Tibial nerve (tissue), 4 donors: ENCODE data around the gene LPCAT3. TPM values are rescaled to one million over a fixed set of nuclear protein-coding genes. Genes with fewer than 3 reads are reported as not detected.

ENCODE experiments used
- DNase-seq, 2 donors: peaks; one replicate each; pipeline ENCODE4 v3.0.0-alpha.2; 2019; ENCODE audit warnings: low spot score in 2 of 2
- H3K27ac ChIP-seq, 4 donors: fragments of 200-600 bp; sonication (generic) in 3 of 4; one replicate each; pipeline ENCODE4 v1.5.1; 2017 to 2019; ENCODE audit warnings: mild to moderate bottlenecking in 1 of 4
- H3K27me3 ChIP-seq, 2 donors: fragments of 200-600 bp; sonication (generic) in 1 of 2; one replicate each; pipeline versions ENCODE4 v1.5.1 to v1.6.0; 2017 to 2019
- H3K36me3 ChIP-seq, 3 donors: fragments of 200-600 bp; sonication (generic); one replicate each; pipeline ENCODE4 v1.5.1; 2018 to 2019
- H3K4me1 ChIP-seq, 4 donors: fragments of 200-600 bp; sonication (generic) in 3 of 4; one replicate each; pipeline ENCODE4 v1.5.1; 2017 to 2019
- H3K4me3 ChIP-seq, 4 donors: fragments of 200-600 bp; sonication (generic) in 3 of 4; one replicate each; pipeline ENCODE4 v1.5.1; 2017 to 2019; ENCODE audit warnings: mild to moderate bottlenecking in 1 of 4, moderate library complexity in 1 of 4
- H3K9me3 ChIP-seq, 4 donors: fragments of 200-600 bp; sonication (generic) in 3 of 4; one replicate each; pipeline ENCODE4 v1.5.1; 2017 to 2019
- EP300 ChIP-seq, 2 donors: sonication (generic); formaldehyde crosslinking; IDR thresholded peaks; one replicate each; pipeline ENCODE4 v1.6.1; 2017; ENCODE audit warnings: antibody characterized with exemption in 2 of 2, mild to moderate bottlenecking in 1 of 2
- POLR2A ChIP-seq, 2 donors: fragments of 450-650 bp; IDR thresholded peaks; one replicate each; pipeline ENCODE4 v1.6.1; 2017; ENCODE audit warnings: antibody characterized with exemption in 2 of 2, mild to moderate bottlenecking in 2 of 2, moderate library complexity in 2 of 2
- WGBS, 2 donors: methylation state at CpG; one replicate each; pipeline ENCODE4 v1.1.5; 2018; 5-methylcytosine and 5-hydroxymethylcytosine counted together
- total RNA-seq, 4 donors: library from RNA; depleted of rRNA; stranded (reverse); fragments of >200 nt; gene quantifications; one replicate each; pipeline ENCODE4 v1.1.0, GENCODE V29; 2016
- TF ChIP-seq, protein P1 (sequence below), 5 experiments: fragments of 200-600 bp in 3 of 5; fragments of 450-650 bp in 2 of 5; sonication (generic) in 3 of 5; IDR thresholded peaks; one replicate each; pipeline ENCODE4 v1.5.1; 2016 to 2019; ENCODE audit warnings: antibody characterized with exemption in 5 of 5, mild to moderate bottlenecking in 3 of 5, moderate library complexity in 2 of 5

LPCAT3 gene
- total RNA-seq, 4 donors from 2014 or later = 19.7 to 29.7 (median 23.8) TPM

DNA sequence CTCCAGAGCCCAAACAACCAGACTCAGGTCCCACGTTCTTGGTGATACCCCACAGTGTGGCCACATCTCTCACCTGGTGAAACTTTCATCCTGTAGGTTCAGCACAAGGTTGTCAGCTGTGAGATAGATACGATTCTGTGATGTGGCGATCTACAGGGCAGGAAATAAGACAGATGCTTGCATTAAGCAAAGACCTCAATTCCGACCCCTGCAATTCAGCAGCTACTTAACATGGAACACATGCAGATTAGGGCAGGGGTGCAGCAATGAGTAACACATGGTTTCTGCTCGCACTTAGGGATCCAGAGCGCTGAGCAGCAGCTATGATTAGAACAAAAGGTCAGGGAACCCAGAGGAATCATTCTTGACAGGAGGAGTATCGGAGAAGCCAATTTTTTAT, 51.9 kb downstream of the LPCAT3 start:
- WGBS, 2 donors = 77 to 85% methylated on average over 7 of the region's 7 CpGs
- peaks cover 0 to 43% (median 28%) of the 10 kb centered on the region in 3 donors for H3K36me3 ChIP-seq
- H3K27ac ChIP-seq = no peak overlapping the region
- TF ChIP-seq EP300 (IDR thresholded peaks at IDR 0.05) (no peak), POLR2A (IDR thresholded peaks at IDR 0.05) (no peak)
- TF ChIP-seq, protein P1, sequence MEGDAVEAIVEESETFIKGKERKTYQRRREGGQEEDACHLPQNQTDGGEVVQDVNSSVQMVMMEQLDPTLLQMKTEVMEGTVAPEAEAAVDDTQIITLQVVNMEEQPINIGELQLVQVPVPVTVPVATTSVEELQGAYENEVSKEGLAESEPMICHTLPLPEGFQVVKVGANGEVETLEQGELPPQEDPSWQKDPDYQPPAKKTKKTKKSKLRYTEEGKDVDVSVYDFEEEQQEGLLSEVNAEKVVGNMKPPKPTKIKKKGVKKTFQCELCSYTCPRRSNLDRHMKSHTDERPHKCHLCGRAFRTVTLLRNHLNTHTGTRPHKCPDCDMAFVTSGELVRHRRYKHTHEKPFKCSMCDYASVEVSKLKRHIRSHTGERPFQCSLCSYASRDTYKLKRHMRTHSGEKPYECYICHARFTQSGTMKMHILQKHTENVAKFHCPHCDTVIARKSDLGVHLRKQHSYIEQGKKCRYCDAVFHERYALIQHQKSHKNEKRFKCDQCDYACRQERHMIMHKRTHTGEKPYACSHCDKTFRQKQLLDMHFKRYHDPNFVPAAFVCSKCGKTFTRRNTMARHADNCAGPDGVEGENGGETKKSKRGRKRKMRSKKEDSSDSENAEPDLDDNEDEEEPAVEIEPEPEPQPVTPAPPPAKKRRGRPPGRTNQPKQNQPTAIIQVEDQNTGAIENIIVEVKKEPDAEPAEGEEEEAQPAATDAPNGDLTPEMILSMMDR (IDR thresholded peaks at IDR 0.05) = no peak
- H3K27me3 ChIP-seq = no peaks in the 10 kb centered on the region
- DNase-seq = no peak
- H3K4me1 ChIP-seq = peaks cover 0 to 62% (median 33%) of the 10 kb centered on the region in 4 donors
- H3K4me3 ChIP-seq = no peak overlapping the region
- no peaks in the 10 kb centered on the region for H3K9me3 ChIP-seq

DNA sequence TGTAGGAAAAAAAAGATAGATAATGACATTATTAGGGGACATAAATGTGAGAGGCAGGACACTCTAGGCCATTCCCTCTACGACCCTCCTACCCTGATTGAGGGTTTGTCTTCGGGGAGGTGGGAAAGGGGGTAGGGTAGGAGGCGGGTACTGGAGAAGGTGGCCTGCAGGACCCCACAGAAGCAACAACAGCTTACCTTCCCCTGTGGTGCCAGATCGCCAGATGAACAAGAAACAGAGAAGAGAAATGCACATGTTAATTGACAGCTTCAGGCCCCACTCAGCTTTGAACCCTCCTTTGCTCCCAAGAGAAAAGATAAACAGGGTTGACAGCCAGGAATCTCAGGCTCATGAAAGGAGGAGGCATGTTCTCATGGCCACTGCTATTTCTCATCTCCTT, 52.6 kb downstream of the LPCAT3 start:
- H3K9me3 ChIP-seq = no peaks in the 10 kb centered on the region
- peaks cover 0 to 43% (median 28%) of the 10 kb centered on the region in 3 donors for H3K36me3 ChIP-seq
- no peak for DNase-seq
- 60 to 72% methylated on average over 4 of the region's 4 CpGs for WGBS, 2 donors
- peak overlapping the region in 3 of 4 donors; percentile 9 to 86 (median 29) for H3K27ac ChIP-seq
- peaks cover 0 to 67% (median 38%) of the 10 kb centered on the region in 4 donors for H3K4me1 ChIP-seq
- no peak for TF ChIP-seq POLR2A (IDR thresholded peaks at IDR 0.05)
- TF ChIP-seq, protein P1 (IDR thresholded peaks at IDR 0.05) = no peak
- TF ChIP-seq EP300 (IDR thresholded peaks at IDR 0.05) = no peak
- no peaks in the 10 kb centered on the region for H3K27me3 ChIP-seq
- no peak overlapping the region for H3K4me3 ChIP-seq

DNA sequence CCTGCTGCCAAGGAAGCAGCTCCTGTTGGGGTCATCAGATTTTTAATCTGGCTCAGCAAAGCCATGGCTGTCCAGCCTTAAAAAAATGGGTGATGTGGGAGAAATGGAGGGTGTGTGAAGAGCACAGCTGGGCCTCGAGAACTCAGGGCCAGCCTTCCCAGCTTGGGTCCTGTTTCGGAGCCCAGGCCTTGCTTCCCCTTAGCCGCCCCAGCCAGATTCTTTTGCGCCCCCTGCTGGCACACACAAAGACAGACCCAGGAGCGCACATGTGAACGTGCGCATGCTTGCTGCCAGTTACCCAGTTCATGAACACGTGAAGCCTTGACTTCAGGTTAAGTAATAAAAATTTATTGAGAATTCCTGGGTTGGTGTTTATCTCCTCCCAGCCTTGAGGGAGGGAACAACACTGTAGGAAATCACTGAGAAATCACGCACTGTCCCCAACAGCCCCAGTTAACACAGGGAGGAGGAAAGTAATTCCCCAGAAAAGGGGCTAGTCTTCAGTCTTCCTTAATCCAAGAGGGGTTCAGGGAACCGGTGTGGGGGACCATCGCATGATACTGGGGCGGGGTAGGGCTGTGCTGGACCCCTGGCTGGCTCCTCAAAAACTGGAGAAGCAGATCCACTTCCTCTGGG, 53.1 kb downstream of the LPCAT3 start:
- Histone ChIP-seq H3K9me3 (no peaks in the 10 kb centered on the region), H3K27me3 (no peaks in the 10 kb centered on the region), H3K4me3 (no peak overlapping the region), H3K36me3 (peaks cover 0 to 43% (median 28%) of the 10 kb centered on the region in 3 donors), H3K27ac (peak overlapping the region in 3 of 4 donors; percentile 77 to 87 (median 86)), H3K4me1 (peaks cover 0 to 73% (median 44%) of the 10 kb centered on the region in 4 donors)
- TF ChIP-seq, protein P1 (IDR thresholded peaks at IDR 0.05) = peak; percentile 86 to 95 (median 93)
- TF ChIP-seq POLR2A (IDR thresholded peaks at IDR 0.05) (no peak), EP300 (IDR thresholded peaks at IDR 0.05) (peak; percentile 19 to 57)
- DNase-seq = peak in 1 of 2 donors; percentile 74
- WGBS, 2 donors = 17 to 27% methylated on average over 12 of the region's 12 CpGs

DNA sequence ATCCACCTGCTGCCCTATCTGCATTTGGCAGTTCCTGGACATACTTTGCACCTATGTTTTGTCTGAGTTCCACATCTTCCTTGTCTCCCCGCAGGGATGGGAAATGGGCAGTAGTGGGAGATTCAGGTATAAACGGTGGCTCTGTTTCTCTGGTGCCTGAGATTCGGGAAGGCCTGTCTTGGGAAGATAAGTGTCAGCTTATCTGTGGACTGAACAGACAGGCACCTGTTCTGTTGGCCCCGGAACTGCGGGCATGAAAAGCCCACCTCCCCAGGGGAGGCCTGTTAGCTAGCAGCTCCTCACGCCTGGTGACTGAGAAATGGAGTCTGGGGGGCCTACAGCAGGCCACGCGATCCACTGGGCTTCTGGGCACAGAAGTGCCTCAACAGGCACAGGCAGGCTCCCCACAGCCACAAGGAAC, 53.7 kb downstream of the LPCAT3 start:
- DNase-seq = no peak
- H3K4me3 ChIP-seq = no peak overlapping the region
- TF ChIP-seq EP300 (IDR thresholded peaks at IDR 0.05) (no peak), POLR2A (IDR thresholded peaks at IDR 0.05) (no peak)
- TF ChIP-seq, protein P1 (IDR thresholded peaks at IDR 0.05) = no peak
- H3K9me3 ChIP-seq = no peaks in the 10 kb centered on the region
- 70 to 82% methylated on average over 5 to 8 of the region's 8 CpGs for WGBS, 2 donors
- peak overlapping the region in 3 of 4 donors; percentile 77 to 87 (median 86) for H3K27ac ChIP-seq
- peaks cover 0 to 43% (median 28%) of the 10 kb centered on the region in 3 donors for H3K36me3 ChIP-seq
- no peaks in the 10 kb centered on the region for H3K27me3 ChIP-seq
- H3K4me1 ChIP-seq = peaks cover 0 to 72% (median 44%) of the 10 kb centered on the region in 4 donors

DNA sequence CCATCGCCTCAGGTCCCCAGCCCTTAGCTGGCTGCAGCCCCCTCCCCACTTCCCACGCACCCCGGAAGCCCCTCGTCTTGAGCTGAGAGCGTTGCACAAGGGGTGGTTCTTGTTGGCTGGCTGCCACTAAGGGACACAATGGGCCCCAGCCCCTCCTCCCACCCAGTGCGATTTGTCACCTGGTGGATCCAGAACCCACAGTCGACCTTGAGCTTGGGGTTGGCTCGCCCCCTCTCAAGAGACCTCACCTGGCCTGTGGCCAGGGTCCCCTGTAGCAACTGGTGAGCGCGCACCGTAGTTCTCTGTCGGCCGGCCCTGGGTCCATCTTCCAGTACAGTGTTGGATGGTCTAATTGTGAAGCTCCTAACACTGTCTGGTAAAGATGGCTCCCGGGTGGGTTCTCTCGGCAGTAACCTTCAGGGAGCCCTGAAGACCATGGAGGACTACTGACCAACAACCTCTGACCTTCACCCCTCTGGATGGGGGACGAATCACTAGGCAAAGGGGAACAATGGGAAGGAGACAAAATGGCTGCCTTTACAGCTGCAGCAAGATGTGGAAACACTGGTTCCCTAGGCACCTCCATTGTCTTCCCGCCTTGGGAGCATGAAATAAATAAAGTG, 54.4 kb downstream of the LPCAT3 start:
- Histone ChIP-seq H3K27ac (peak overlapping the region in 3 of 4 donors; percentile 77 to 96 (median 86)), H3K4me3 (no peak overlapping the region), H3K4me1 (peaks cover 0 to 67% (median 39%) of the 10 kb centered on the region in 4 donors), H3K27me3 (no peaks in the 10 kb centered on the region), H3K9me3 (no peaks in the 10 kb centered on the region), H3K36me3 (peaks cover 0 to 38% (median 28%) of the 10 kb centered on the region in 3 donors)
- 62 to 78% methylated on average over 15 to 17 of the region's 17 CpGs for WGBS, 2 donors
- DNase-seq = no peak
- TF ChIP-seq, protein P1 (IDR thresholded peaks at IDR 0.05) = no peak
- no peak for TF ChIP-seq EP300 (IDR thresholded peaks at IDR 0.05)
- TF ChIP-seq POLR2A (IDR thresholded peaks at IDR 0.05) = no peak
